Measurements from ENCODE around the gene CCL23. TPM values are rescaled to one million over a fixed set of nuclear protein-coding genes. Genes with fewer than 3 reads are reported as not detected.

The CCL23 gene
- total RNA-seq, 1 experiment from 2014 or later, result not detected

DNA sequence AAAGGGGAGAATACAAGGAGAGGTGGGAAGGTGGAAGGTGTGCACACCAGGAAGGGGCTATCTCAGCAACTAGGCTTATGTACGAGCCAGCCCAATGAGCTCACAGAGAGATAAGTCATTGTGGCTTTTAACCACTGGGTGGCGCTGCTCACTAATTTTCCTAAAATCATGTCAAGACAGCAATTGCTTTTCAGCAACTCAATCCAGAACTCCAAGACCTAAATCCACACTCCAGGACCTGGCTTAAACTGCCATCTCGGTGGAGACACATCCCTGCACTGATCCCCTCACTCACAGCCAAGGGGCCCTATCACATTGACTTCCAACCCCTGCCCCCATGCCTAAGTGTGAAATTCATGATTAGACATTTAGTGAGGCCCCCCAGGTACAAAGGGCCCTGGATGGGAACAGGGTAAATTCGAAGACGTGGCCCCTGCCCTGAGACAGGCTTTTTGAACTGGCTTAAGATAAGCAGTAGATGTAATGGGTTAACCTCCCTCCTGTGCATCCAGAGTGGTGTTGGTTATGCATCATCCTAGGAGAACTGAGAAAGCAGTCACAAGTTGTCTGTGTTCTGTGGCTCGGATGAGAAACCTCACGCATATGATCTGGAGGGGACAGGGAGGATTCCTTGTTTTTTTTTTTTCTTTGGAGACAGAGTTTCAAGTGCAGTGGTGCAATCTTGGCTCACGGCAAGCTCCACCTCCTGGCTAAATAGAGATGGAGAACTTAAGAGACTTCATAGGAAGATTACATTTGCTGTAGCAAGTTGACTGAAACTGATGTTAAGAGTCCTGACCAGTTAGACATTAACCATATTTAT lies 48.0 kb downstream of the CCL23 start:
- ChIA-PET POLR2A (interaction anchor here (0.5 to 1.2 kb wide), 5 partner anchors 177 to 574 kb away, joined by 3 to 4 read pairs (median 3); no protein-coding TSS in a partner anchor), CTCF (interaction anchor here (0.6 to 9.9 kb wide), 36 partner anchors 8 to 621 kb away, joined by 3 to 284 read pairs (median 4); partner anchors contain the start of gene CCL16)
- H3K36me3 Mint-ChIP-seq (ENCODE audit: insufficient read depth, unreplicated experiment), result no peaks in the 10 kb centered on the region
- no peaks in the 10 kb centered on the region for H3K9me3 Mint-ChIP-seq (ENCODE audit: unreplicated experiment)
- peak; percentile 87 for TF ChIP-seq CTCF (IDR thresholded peaks at IDR 0.05; ENCODE audit: unreplicated experiment)
- peaks cover 13% of the 10 kb centered on the region for H3K27me3 Mint-ChIP-seq (ENCODE audit: insufficient read depth, unreplicated experiment)
- peaks cover 7% of the 10 kb centered on the region for H3K4me1 Mint-ChIP-seq (ENCODE audit: insufficient read depth, unreplicated experiment)
- intact Hi-C loops (cut with micrococcal nuclease), result loop anchor here (1.0 kb wide), 1 partner anchor 180 kb away; no protein-coding TSS in a partner anchor
- no TSS peak for BruUV-seq (replicated peaks)
- no peak overlapping the region for H3K4me3 Mint-ChIP-seq (ENCODE audit: unreplicated experiment)
- DNase-seq (ENCODE audit: unreplicated experiment), result peak; percentile 79
- no peak overlapping the region for H3K27ac Mint-ChIP-seq (ENCODE audit: low read depth, unreplicated experiment)

DNA sequence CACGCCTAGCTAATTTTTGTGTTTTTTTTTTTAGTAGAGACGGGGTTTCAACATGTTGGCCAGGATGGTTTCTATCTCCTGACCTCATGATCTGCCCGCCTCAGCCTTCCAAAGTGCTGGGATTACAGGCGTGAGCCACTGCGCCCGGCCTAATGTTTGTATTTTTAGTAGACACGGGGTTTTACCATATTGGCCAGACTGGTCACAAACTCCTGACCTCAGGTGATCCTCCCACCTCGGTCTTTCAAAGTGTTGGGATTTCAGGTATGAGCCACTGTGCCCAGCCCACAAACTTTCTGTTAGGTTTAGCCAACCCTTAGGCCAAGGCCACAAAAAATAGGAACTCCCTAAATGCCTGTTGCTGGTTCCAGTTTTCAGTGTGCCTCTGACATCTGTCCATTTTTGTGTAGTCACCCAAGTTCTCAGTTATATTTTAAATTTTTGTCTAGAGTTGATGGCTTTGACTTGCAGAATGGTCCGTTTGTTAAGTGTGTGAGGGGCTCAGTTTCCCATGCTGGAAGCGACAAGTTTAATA lies 49.2 kb downstream of the CCL23 start:
- Mint-ChIP-seq H3K27ac (ENCODE audit: low read depth, unreplicated experiment) (no peak overlapping the region), H3K27me3 (ENCODE audit: insufficient read depth, unreplicated experiment) (peaks cover 25% of the 10 kb centered on the region), H3K4me1 (ENCODE audit: insufficient read depth, unreplicated experiment) (peaks cover under 1% of the 10 kb centered on the region), H3K9me3 (ENCODE audit: unreplicated experiment) (no peaks in the 10 kb centered on the region), H3K36me3 (ENCODE audit: insufficient read depth, unreplicated experiment) (no peaks in the 10 kb centered on the region), H3K4me3 (ENCODE audit: unreplicated experiment) (no peak overlapping the region)
- DNase-seq (ENCODE audit: unreplicated experiment), result no peak
- POLR2A ChIA-PET, result no interaction called here
- BruUV-seq (replicated peaks), result no TSS peak
- intact Hi-C loops (cut with micrococcal nuclease), result loop anchor here (1.0 kb wide), 1 partner anchor 181 kb away; no protein-coding TSS in a partner anchor
- CTCF ChIA-PET, result interaction anchor here (0.7 to 9.9 kb wide), 26 partner anchors 7 to 632 kb away, joined by 3 to 284 read pairs (median 5); partner anchors contain the start of gene CCL16
- TF ChIP-seq CTCF (IDR thresholded peaks at IDR 0.05; ENCODE audit: unreplicated experiment), result no peak

DNA sequence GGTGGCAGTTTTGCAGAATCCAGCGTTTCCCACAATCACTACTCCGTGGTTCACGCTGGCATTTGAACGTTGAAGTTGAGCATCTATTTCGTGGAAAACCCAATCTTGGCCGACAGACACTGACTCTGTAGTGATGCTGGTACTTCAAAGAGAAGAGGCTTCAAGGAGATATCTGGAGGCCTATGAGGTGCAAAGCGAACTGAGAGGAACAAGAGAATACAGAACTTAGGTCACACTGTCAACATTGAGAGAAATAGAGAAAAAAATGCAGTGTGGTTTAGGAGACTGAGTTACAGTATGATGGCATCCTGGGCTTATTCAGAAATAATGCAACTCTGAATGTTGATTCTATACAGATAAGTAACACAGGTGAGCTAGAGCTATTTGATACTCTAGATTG lies 52.5 kb downstream of the CCL23 start:
- no peak for TF ChIP-seq CTCF (IDR thresholded peaks at IDR 0.05; ENCODE audit: unreplicated experiment)
- BruUV-seq (replicated peaks), result no TSS peak
- DNase-seq (ENCODE audit: unreplicated experiment), result no peak
- Mint-ChIP-seq H3K4me3 (ENCODE audit: unreplicated experiment) (no peak overlapping the region), H3K4me1 (ENCODE audit: insufficient read depth, unreplicated experiment) (no peaks in the 10 kb centered on the region), H3K27ac (ENCODE audit: low read depth, unreplicated experiment) (no peak overlapping the region), H3K9me3 (ENCODE audit: unreplicated experiment) (no peaks in the 10 kb centered on the region), H3K36me3 (ENCODE audit: insufficient read depth, unreplicated experiment) (no peaks in the 10 kb centered on the region), H3K27me3 (ENCODE audit: insufficient read depth, unreplicated experiment) (peaks cover 52% of the 10 kb centered on the region)
- ChIA-PET CTCF (interaction anchor here (0.6 to 9.9 kb wide), 3 partner anchors 11 to 182 kb away, joined by 3 to 284 read pairs (median 4); no protein-coding TSS in a partner anchor), POLR2A (no interaction called here)
- intact Hi-C loops (cut with micrococcal nuclease), result no loop called here

DNA sequence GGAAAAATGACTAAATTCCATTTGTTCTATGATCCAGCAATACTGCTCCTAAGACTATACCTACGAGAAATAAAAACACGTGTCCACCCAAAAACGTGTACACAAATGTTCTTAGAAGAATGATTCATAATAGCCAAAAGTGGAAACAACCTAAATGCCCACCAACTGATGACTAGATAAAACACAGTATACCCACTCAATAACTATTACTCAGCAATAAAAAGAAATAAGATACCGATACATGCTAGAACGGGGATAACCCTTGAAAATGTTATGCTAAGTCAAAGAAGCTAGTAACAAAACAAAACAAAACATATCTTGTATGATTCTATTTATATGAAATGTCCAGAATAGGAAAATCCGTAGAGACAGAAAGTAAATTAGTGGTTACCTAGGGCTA lies 54.1 kb downstream of the CCL23 start:
- ChIA-PET CTCF (interaction anchor here (0.6 to 1.2 kb wide), 2 partner anchors 26 to 186 kb away, joined by 3 to 5 read pairs; no protein-coding TSS in a partner anchor), POLR2A (no interaction called here)
- TF ChIP-seq CTCF (IDR thresholded peaks at IDR 0.05; ENCODE audit: unreplicated experiment), result no peak
- Mint-ChIP-seq H3K9me3 (ENCODE audit: unreplicated experiment) (no peaks in the 10 kb centered on the region), H3K27me3 (ENCODE audit: insufficient read depth, unreplicated experiment) (peaks cover 61% of the 10 kb centered on the region), H3K27ac (ENCODE audit: low read depth, unreplicated experiment) (no peak overlapping the region), H3K4me3 (ENCODE audit: unreplicated experiment) (no peak overlapping the region), H3K4me1 (ENCODE audit: insufficient read depth, unreplicated experiment) (no peaks in the 10 kb centered on the region), H3K36me3 (ENCODE audit: insufficient read depth, unreplicated experiment) (no peaks in the 10 kb centered on the region)
- intact Hi-C loops (cut with micrococcal nuclease), result no loop called here
- no peak for DNase-seq (ENCODE audit: unreplicated experiment)
- BruUV-seq (replicated peaks), result no TSS peak

All from MCF 10A (cell line).